GM21825 (cell line): ENCODE data around the gene DMPK.
A peak's percentile ranks its signal among the peaks of the same experiment; 100 is the strongest.
"Not testable (repeated sequence)": the region's sequence is repeated elsewhere in the genome, so short reads cannot be mapped to it uniquely, and the experiment has no call there.

Experiments used
- ATAC-seq: cut with Tn5 transposase; IDR thresholded peaks from one replicate; pipeline ENCODE4 v1.9.1; 2021; ENCODE audit warnings: mild to moderate bottlenecking, moderate library complexity; ENCODE audit not compliant: unreplicated experiment

Gene DMPK

DNA sequence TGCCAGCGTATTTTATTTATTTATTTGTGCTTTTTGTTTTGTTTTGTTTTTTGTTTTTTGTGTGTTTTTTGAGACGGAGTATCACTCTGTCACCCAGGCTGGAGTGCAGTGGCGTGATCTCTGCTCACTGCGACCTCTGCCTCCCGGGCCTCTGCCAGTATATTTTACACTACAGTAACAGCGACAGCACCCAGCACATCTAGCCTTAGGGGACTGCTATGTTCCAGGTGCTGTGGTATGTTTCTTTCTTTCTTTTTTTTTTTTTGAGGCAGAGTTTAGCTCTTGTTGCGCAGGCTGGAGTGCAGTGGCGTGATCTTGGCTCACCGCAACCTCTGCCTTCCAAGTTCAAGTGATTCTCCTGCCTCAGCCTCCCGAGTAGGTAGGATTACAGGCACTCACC is 30.8 kb downstream of the DMPK start:
- ATAC-seq: not testable (repeated sequence)

DNA sequence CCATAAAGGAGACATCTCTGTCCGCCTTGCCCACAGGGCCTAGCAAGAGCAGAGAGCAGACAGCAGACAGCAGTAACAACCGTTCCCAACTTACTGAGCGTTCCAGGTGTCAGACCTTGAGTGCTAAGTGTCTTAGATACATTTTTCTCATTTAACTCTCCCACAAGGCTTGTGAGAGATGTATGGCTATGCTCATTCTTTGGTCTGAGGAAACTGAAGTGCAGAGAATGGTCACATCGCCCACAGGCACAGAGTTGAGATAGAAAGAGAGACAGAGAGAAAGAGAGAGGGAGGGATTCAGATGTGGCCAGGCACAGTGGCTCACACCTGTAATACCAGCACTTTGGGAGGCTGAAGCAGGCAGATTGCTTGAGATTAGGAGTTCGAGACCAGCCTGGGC is 34.8 kb downstream of the DMPK start:
- ATAC-seq: no peak

DNA sequence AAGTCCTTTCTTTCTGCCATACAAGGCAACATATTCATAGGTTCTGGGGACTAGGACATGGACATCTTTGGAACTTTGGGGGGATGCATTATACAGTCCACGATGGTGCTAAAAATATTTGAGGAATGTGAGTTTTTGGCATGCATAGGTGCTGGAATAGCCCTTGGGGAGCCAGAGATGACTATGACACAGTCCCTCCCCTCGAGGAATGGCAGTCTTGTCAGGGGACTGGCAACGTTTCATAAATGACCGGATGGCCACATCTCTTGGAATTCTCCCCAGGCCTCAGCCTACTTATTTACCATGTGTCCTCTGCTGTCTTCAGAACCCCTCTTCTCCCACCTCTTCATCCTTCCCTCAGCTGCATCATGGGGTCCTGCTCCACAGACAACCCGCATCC is 35.4 kb downstream of the DMPK start:
- no peak for ATAC-seq

DNA sequence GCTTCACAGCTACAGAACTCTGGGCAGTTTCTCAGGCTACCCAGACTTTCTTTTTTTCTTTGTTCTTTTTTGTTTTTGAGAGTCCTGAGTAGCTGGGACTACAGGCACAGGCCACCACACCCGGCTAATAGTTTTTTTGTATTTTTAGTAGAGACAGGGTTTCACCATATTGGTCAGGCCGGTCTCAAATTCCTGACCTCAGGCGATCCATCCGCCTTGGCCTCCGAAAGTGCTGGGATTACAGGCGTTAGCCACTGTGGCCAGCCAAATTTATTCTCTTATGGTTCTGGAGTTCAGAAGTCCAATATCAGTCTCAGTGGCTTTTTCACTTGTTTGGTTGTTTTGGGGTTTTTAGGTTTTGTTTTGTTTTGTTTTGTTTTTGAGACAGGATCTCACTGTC is 36.7 kb downstream of the DMPK start:
- no peak for ATAC-seq

DNA sequence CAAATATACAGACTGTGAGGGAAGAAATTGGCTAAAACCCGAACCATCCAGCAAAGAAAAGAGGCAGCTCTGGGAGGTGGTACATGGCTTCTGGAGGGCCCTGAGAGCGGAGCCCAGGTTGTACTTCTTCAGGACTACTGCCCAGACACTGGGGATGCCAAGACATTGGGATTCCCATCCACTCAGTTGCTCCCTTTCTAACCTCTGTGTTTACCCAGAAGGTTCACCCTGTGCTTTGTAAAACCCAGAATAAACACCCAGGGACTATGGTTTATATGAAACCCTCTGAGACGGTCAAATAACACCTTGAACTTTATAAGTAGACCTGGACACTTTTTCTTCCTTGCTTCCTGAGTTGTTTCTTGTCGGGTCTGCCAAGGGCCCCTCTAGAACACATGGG is 39.3 kb downstream of the DMPK start:
- no peak for ATAC-seq

DNA sequence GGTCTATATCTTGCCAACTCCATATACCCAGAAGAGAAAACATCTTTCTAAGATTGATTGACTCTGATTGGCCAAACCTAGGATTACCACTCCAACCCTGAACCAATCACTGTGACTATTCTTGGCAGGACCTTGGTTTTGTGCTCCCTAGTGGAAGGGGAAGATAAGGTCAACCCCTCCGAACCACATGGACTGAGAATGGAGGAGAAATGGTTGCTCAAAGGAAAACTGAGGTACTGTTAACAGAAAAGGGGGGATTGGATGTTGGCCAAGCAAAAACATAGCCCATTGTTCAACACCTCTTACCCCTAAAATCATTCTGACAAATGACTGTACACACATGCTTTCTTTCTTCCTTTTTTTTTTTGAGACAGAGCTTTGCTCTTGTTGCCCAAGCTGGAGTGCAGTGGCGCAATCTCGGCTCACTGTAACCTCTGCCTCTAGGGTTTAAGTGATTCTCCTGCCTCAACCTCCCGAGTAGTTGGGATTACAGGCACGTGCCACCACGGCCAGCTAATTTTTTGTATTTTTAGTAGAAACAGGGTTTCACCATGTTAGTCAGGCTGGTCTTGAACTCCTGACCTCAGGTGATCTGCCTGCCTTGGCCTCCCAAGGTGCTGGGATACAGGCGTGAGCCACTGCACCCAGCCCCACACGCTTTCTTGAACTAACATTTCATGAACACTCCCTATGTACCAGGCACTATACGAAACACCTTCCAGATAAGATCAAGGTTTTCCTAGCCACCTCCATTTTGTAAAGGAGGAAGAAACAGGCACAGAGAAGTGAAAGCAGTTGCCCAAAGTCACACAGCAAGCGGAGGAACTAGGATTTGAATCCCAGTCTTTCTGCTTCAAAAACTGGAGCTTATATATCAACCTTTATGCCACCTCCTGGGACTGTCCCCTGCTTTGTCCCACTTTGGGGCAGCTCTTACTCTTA is 42.5 kb downstream of the DMPK start:
- no peak for ATAC-seq

DNA sequence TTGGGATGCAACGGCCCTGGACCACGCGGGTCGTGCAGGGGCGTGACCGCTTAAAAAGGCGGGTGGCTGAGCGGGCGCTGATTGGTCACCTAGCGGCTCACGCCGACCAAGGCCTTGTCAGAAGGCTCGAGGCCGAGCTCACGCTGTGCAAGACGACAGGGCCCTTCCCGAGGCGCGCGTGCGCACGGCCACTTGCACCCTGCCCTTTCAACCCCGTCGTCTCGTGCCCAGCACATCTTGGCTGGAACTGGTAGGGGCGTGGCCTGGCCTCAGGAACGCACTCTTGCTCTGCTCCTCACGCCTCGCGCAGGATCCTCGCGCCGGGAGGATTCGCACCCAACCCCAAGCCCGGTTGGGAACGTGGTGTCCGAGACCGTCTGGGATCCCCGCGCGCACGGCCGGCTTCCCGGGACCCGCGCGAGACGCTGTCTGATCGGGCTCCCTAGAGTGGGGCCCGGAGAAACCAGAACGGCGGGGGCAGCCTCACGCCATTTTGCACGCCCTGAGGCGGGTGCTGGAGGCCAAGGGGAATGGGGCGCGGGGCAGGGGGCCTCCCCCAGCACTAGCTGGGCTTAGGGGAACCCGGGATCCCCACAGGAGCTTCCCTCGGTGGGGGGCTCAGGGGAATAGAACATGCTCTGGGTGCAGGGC is 49.0 kb downstream of the DMPK start, which contains the start of gene MEIOSIN:
Gene MEIOSIN (plus strand): TSS at position 280 of the 651 bp plus-strand sequence. CDS start 1,938 bp downstream, outside the sequence.
- no peak for ATAC-seq

DNA sequence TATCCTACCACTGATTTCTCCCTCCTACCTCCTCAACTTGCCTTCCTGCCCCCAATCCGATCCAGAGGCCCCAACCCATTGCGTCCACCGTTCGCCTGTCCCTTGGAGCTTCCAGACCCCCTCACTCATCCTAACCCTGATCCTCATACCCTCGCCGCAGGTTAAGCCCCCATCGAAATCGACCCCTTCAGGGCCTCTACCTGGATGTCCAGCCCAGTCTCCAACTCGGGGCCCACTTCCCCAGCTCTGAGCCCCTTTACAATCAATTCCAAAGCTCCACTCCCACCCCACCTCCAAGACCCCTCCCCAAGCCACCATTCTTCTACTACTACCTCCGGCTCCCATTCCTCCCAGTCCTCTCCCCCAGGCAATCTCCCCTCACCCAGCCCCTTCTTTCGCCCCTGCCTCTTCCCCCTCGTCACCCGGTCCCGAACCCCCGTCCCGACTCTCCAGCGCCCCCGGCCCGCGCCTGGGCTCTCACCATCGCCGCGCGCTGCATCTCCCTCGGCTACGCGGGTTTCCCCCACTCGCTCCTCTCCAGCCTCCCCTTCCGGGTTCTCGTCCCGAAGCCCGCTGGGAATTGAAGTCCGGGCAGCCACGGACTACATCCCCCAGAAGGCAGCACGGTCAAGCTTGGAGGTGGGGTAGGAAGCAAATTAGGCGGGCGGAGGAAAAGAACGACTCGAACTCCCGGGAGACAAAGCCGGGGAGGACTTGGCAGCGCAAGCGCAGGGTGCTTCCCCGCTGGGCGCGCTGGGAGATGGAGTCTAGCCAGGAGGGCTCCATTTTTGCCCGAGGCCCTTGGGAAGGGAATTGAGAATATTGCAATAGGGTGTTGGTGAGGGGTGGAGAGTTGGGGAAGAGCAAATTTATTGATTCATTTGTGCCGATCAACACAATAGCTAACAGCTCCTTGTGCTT is 51.7 kb downstream of the DMPK start, which contains the start of gene FBXO46:
Gene FBXO46 (minus strand): TSS at position 529 of the 921 bp plus-strand sequence. CDS start 17,401 bp downstream, outside the sequence.
- ATAC-seq: peak; percentile 90

DNA sequence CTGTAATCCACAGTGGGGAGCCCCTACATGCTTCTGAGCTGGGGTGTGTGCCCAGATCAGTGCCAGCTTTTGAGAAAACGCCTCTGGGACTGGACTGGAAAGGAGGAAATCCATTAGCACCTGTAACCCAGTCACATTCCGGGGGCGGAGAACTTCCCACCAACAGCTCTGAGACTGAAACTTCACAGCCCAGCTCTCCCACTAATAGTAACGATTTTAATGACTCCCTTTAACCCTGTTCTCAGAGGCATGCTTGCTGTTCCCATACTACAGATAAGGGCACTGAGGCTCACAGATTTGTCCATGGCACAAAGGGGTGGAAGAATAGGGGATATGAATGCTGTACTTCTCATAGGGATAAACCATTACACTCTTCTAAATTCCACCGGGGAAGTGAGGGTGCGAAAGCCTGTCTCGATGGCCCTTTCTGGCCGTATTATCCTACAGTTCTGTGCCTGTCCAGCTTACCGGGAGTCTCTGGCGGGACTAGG is 52.4 kb downstream of the DMPK start:
- no peak for ATAC-seq

DNA sequence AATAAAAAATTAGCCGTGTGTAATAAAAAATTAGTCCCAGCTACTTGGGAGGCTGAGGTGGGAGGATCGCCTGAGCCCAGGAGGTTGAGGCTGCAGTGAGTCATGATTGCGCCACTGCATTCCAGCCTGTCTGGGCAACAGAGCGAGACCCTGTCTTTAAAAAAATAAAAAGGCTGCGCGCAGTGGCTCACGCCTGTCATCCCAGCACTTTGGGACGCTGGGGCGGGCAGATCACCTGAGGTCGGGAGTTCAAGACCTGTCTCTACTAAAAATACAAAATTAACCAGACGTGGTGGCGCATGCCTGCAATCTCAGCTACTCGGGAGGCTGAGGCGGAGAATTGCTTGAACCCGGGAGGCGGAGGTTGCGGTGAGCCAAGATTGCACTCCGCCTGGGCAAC is 53.6 kb downstream of the DMPK start:
- ATAC-seq: not testable (repeated sequence)

DNA sequence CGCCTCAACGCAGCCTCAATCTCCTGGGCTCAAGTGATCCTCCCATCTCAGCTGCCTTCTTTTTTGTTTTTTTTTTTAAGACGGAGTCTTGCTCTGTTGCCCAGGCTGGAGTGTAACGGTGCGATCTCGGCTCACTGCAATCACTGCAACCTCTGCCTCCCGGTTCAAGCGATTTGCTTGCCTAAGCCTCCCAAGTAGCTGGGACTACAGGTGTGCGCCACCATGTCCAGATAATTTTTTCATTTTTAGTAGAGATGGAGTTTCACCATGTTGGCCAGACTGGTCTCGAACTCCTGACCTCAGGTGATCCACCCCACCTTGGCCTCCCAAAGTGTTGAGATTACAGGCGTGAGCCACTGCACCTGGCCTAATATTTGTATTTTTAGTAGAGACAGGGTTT is 62.2 kb downstream of the DMPK start:
- not testable (repeated sequence) for ATAC-seq
